Endothelial cell of umbilical vein (primary cell): Measurements from ENCODE around the gene MAPK1IP1L. TPM values are rescaled to one million over a fixed set of nuclear protein-coding genes. Genes with fewer than 3 reads are reported as not detected.
A peak's percentile ranks its signal among the peaks of the same experiment; 100 is the strongest.

Experiments
- BruUV-seq: library from RNA; stranded (reverse); fragments of 400-500 nt; replicated peaks from 2 replicates; lab custom pipeline; 2021; lab: Mats Ljungman, UMichigan
- CTCF ChIA-PET: fragments of 300-600, 350-600 bp; sonication (Branson Sonifier 250); formaldehyde crosslinking; loops from one replicate; lab custom pipeline; 2021; ENCODE audit warnings: antibody characterized with exemption, inconsistent platforms; lab: Charles Lee
- POLR2A ChIA-PET: fragments of 300-600, 350-600 bp; sonication (Branson Sonifier 250); formaldehyde crosslinking; loops from one replicate; lab custom pipeline; 2021; ENCODE audit warnings: antibody characterized with exemption, inconsistent platforms; lab: Charles Lee
- DNase-seq: peaks from one replicate; pipeline ENCODE4 v3.0.0-alpha.2; 2011; ENCODE audit warnings: low read depth, low spot score
- FAIRE-seq: peaks from 2 replicates; lab custom pipeline; 2011; peaks lifted over from hg19 to GRCh38; lab: Jason Lieb, UNC
- H2AFZ ChIP-seq: 2 replicates; pipeline ENCODE4 v1.6.0; 2012; ENCODE audit warnings: low read depth, low read length, control low read depth, inconsistent platforms
- H3K27ac ChIP-seq: 2 replicates; pipeline ENCODE4 v1.5.1; 2011; ENCODE audit warnings: low read depth, mild to moderate bottlenecking, control low read depth, low read length, moderate library complexity; ENCODE audit not compliant: insufficient read depth
- H3K27me3 ChIP-seq, 2 experiments: 2 replicates each; pipeline versions ENCODE4 v1.6.0 to v1.6.1; 2011; ENCODE audit warnings: low read length in 2 of 2, mixed read lengths in 1 of 2; ENCODE audit not compliant: control insufficient read depth in 2 of 2, insufficient read depth in 2 of 2
- H3K36me3 ChIP-seq, 2 experiments: 2 replicates in 1 of 2; 3 replicates in 1 of 2; pipeline ENCODE4 v1.5.1; 2011; ENCODE audit warnings: low read length in 2 of 2, mild to moderate bottlenecking in 1 of 2, moderate library complexity in 1 of 2; ENCODE audit not compliant: control insufficient read depth in 2 of 2, insufficient read depth in 2 of 2; ENCODE audit errors: extremely low read depth in 1 of 2
- H3K4me1 ChIP-seq: 3 replicates; pipeline ENCODE4 v1.5.1; 2011; ENCODE audit warnings: mild to moderate bottlenecking, low read length; ENCODE audit not compliant: control insufficient read depth, insufficient read depth; ENCODE audit errors: extremely low read depth
- H3K4me2 ChIP-seq: 2 replicates; pipeline ENCODE4 v1.6.1; 2011; ENCODE audit warnings: low read length, control low read depth, mixed read lengths; ENCODE audit not compliant: insufficient read depth
- H3K4me3 ChIP-seq, 3 experiments: fragments of 200-600 bp in 1 of 3; sonication (generic), shearing (Covaris generic) in 1 of 3; replicated peaks in 1 of 3; 2 replicates each; pipeline ENCODE4 v1.5.1; 2011 to 2016; ENCODE audit warnings: control low read depth in 3 of 3, low read length in 3 of 3, mild to moderate bottlenecking in 2 of 3, inconsistent platforms in 1 of 3, low read depth in 1 of 3, moderate library complexity in 1 of 3; ENCODE audit not compliant: insufficient read depth in 1 of 3
- H3K79me2 ChIP-seq: 2 replicates; pipeline ENCODE4 v1.6.0; 2012; ENCODE audit warnings: low read length, inconsistent platforms; ENCODE audit not compliant: control insufficient read depth, insufficient read depth
- H3K9ac ChIP-seq: replicated peaks from 2 replicates; pipeline ENCODE3; 2011; ENCODE audit warnings: low read length, control low read depth; ENCODE audit not compliant: insufficient read depth; ENCODE audit errors: extremely low read depth
- H3K9me1 ChIP-seq: replicated peaks from 3 replicates; pipeline ENCODE4 v1.6.0; 2011; ENCODE audit warnings: mild to moderate bottlenecking, low read length; ENCODE audit not compliant: control insufficient read depth, insufficient read depth; ENCODE audit errors: extremely low read depth
- H3K9me3 ChIP-seq: replicated peaks from 2 replicates; pipeline ENCODE4 v1.5.1; 2012; ENCODE audit warnings: low read length, inconsistent platforms; ENCODE audit not compliant: control insufficient read depth, insufficient read depth
- H4K20me1 ChIP-seq: replicated peaks from 2 replicates; pipeline ENCODE3; 2011; ENCODE audit warnings: mild to moderate bottlenecking, low read length; ENCODE audit not compliant: control insufficient read depth, insufficient read depth; ENCODE audit errors: extremely low read depth
- CTCF ChIP-seq, 2 donors: IDR thresholded peaks; 1 replicate in 1 of 2; 2 replicates in 1 of 2; pipeline ENCODE4 v1.5.1; 2011; ENCODE audit warnings: low read length in 2 of 2, mild to moderate bottlenecking in 2 of 2, moderate library complexity in 2 of 2, control low read depth in 1 of 2, inconsistent platforms in 1 of 2, low read depth in 1 of 2; ENCODE audit not compliant: insufficient read depth in 1 of 2; ENCODE audit errors: extremely low read depth in 1 of 2
- EZH2 ChIP-seq: IDR thresholded peaks from 2 replicates; pipeline ENCODE4 v1.6.1; 2012; ENCODE audit warnings: borderline replicate concordance, low read depth, mild to moderate bottlenecking, moderate library complexity, low read length, inconsistent platforms; ENCODE audit not compliant: severe bottlenecking
- FOS ChIP-seq: IDR thresholded peaks from 2 replicates; pipeline ENCODE4 v1.6.1; 2011; ENCODE audit warnings: mild to moderate bottlenecking, low read length, moderate library complexity, borderline replicate concordance; ENCODE audit not compliant: insufficient read depth
- GATA2 ChIP-seq: IDR thresholded peaks from 2 replicates; pipeline ENCODE4 v1.7.0; 2011; ENCODE audit warnings: low read depth, mild to moderate bottlenecking, moderate library complexity, mixed read lengths, low read length; ENCODE audit not compliant: insufficient read length, insufficient read depth
- JUN ChIP-seq: IDR thresholded peaks from 2 replicates; pipeline ENCODE4 v1.6.1; 2011; ENCODE audit warnings: borderline replicate concordance, low read depth; ENCODE audit not compliant: insufficient read length, insufficient read depth
- MAX ChIP-seq: IDR thresholded peaks from 2 replicates; pipeline ENCODE4 v1.6.1; 2011; ENCODE audit not compliant: insufficient read depth, insufficient read length
- MYC ChIP-seq: IDR thresholded peaks from one replicate; pipeline ENCODE4 v1.6.1; 2011; ENCODE audit warnings: mild to moderate bottlenecking, low read depth, low read length
- POLR2A ChIP-seq: IDR thresholded peaks from 2 replicates; pipeline ENCODE4 v1.6.1; 2012; ENCODE audit warnings: low read depth, mild to moderate bottlenecking, control low read depth, low read length
- POLR2AphosphoS5 ChIP-seq: IDR thresholded peaks from 2 replicates; pipeline ENCODE4 v1.6.1; 2012; ENCODE audit warnings: low read depth, mild to moderate bottlenecking, control low read depth, low read length, moderate library complexity; ENCODE audit not compliant: insufficient read depth
- dilution Hi-C: fragments of 300-500 bp; cut with MboI; formaldehyde crosslinking; loops from one replicate; pipeline ENCODE4 v1.15.0; 2019; ENCODE audit warnings: low sequenced_read_pairs; ENCODE audit not compliant: extremely low pct_ligation_motif_present
- intact Hi-C: fragments of 100-400 bp; cut with micrococcal nuclease; formaldehyde crosslinking; loops from one replicate; pipeline ENCODE4 v1.10.0; 2022
- polyA plus RNA-seq, 4 experiments: library from polyadenylated mRNA; depleted of rRNA in 3 of 4; stranded (reverse) in 3 of 4; unstranded in 1 of 4; fragments of >200 nt; gene quantifications; 2 replicates each; pipeline versions ENCODE4 v1.2.1 to v1.2.3, GENCODE V29; 2011 to 2012; ENCODE audit warnings: missing spikeins in 1 of 4
- total RNA-seq: library from RNA; stranded (reverse); gene quantifications from 2 replicates; pipeline ENCODE4 v1.2.3, GENCODE V29; 2021

Gene MAPK1IP1L
- total and polyA plus RNA-seq, 2 donors (not counting 3 experiments of a cell fraction or from before 2014, with no cell fraction given), result 129 to 208 TPM

DNA sequence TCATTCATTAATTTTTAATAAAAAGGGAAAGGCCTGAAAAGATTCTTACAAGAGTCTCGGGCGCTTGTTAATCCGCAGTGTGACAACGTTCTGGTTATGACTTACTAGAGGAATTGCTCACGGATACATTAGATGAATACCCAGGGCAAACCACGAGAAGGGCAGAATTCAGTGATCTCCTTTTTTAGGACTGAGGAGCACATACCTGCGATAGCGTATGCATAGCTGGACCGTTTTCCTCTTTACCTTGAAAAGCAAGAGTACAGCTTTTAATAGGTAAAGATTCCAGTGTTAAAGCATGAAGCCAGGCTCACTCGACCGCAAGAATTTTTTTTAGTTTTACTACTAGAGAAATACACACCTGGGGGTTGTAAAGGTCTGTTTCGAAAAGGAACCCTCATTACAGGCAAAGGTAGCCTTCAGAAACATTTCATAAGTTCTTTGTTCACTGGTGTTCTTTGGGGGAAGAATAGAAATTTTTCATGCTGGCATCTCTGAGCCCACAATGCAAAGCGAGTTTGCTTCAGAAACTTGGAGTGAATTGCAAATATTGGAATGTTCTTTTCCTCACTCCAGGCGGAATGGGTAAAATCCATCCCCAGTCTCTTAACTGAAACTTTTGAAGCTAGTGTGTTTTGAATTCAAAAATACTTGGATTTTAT lies 953 bp downstream of the MAPK1IP1L start:
- dilution Hi-C loops, result no loop called here
- peaks cover 4% of the 10 kb centered on the region for H4K20me1 ChIP-seq
- TSS peak; percentile 41 for BruUV-seq
- no peaks in the 10 kb centered on the region for H3K27me3 ChIP-seq
- ChIA-PET CTCF (interaction anchor here (1.3 to 2.7 kb wide), 8 partner anchors 15 to 108 kb away, joined by 3 to 42 read pairs (median 8); partner anchors contain the start of genes SOCS4 and WDHD1), POLR2A (interaction anchor here (1.4 to 1.5 kb wide), 2 partner anchors 24 to 25 kb away, joined by 4 to 10 read pairs; partner anchors contain the start of genes SOCS4 and WDHD1)
- H2AFZ ChIP-seq, result no peak overlapping the region
- H3K4me1 ChIP-seq, result peaks cover 17% of the 10 kb centered on the region
- peak overlapping the region; percentile 100 for H3K9ac ChIP-seq
- peaks cover 57% of the 10 kb centered on the region for H3K79me2 ChIP-seq
- FAIRE-seq (peak; percentile 8), DNase-seq (no peak)
- intact Hi-C loops, result no loop called here
- no peaks in the 10 kb centered on the region for H3K9me1 ChIP-seq
- peak overlapping the region; percentile 33 to 85 (median 78) for H3K4me3 ChIP-seq
- H3K27ac ChIP-seq, result peak overlapping the region; percentile 100
- H3K9me3 ChIP-seq, result no peaks in the 10 kb centered on the region
- no peak for TF ChIP-seq MAX
- no peak for TF ChIP-seq GATA2
- TF ChIP-seq POLR2AphosphoS5, result no peak
- no peak for TF ChIP-seq CTCF (IDR thresholded peaks at IDR 0.05; ENCODE audit: extremely low read depth in 1 of 2, insufficient read depth in 1 of 2, low read depth in 1 of 2, low read length in 2 of 2)
- no peak for TF ChIP-seq MYC
- no peak for TF ChIP-seq JUN
- TF ChIP-seq POLR2A, result no peak
- no peak for TF ChIP-seq FOS
- no peak for TF ChIP-seq EZH2
- H3K36me3 ChIP-seq, result peaks cover 0 to 5% of the 10 kb centered on the region in 2 experiments
- H3K4me2 ChIP-seq, result peak overlapping the region; percentile 95
